IMR-90 (cell line): ENCODE results near the gene RAB18. TPM values are rescaled to one million over a fixed set of nuclear protein-coding genes. Genes with fewer than 3 reads are reported as not detected.

Experiments
- ATAC-seq: fragments of 200-7000 bp; cut with Tn5 transposase; 2 replicates; pipeline ENCODE4 v1.9.1; 2020; ENCODE audit warnings: low read depth, mild to moderate bottlenecking, moderate library complexity
- BruUV-seq: library from RNA; stranded (reverse); fragments of 400-500 nt; replicated peaks from 2 replicates; lab custom pipeline; 2021; lab: Mats Ljungman, UMichigan
- CTCF ChIA-PET: fragments of 300-600 bp; formaldehyde crosslinking; extraction: SDS; loops from one replicate; lab custom pipeline; 2021; ENCODE audit warnings: antibody characterized with exemption; lab: Yijun Ruan, JAX
- POLR2A ChIA-PET: fragments of 300-600 bp; sonication (Branson Sonifier 250); formaldehyde crosslinking; loops from one replicate; lab custom pipeline; 2022; ENCODE audit warnings: antibody characterized with exemption; ENCODE audit not compliant: unreplicated experiment; lab: Charles Lee
- DNase-seq: peaks from one replicate; pipeline ENCODE4 v3.0.0; 2013
- H2AFZ ChIP-seq: replicated peaks from 2 replicates; pipeline ENCODE3; 2013; ENCODE audit warnings: low read length, mild to moderate bottlenecking; ENCODE audit not compliant: poor library complexity
- H2AK5ac ChIP-seq: 2 replicates; pipeline ENCODE4 v1.6.1; 2013; ENCODE audit warnings: low read depth, low read length, inconsistent platforms
- H2AK9ac ChIP-seq: replicated peaks from 2 replicates; pipeline ENCODE3; 2013; ENCODE audit warnings: mild to moderate bottlenecking, low read depth, low read length, moderate library complexity; ENCODE audit not compliant: poor library complexity
- H2BK120ac ChIP-seq: 2 replicates; pipeline ENCODE4 v1.6.1; 2013; ENCODE audit warnings: low read depth, low read length, inconsistent platforms
- H2BK15ac ChIP-seq: 3 replicates; pipeline ENCODE4 v1.6.1; 2013; ENCODE audit warnings: low read depth, low read length, inconsistent platforms
- H2BK20ac ChIP-seq: 2 replicates; pipeline ENCODE4 v1.6.1; 2013; ENCODE audit warnings: low read depth, mild to moderate bottlenecking, inconsistent platforms, low read length, moderate library complexity
- H2BK5ac ChIP-seq: 2 replicates; pipeline ENCODE4 v1.6.1; 2013; ENCODE audit warnings: mild to moderate bottlenecking, low read depth, low read length, inconsistent platforms; ENCODE audit not compliant: poor library complexity, severe bottlenecking
- H3K14ac ChIP-seq: replicated peaks from 2 replicates; pipeline ENCODE4 v1.6.1; 2013; ENCODE audit warnings: low read depth, low read length, inconsistent platforms
- H3K18ac ChIP-seq: 2 replicates; pipeline ENCODE4 v1.6.1; 2013; ENCODE audit warnings: low read depth, low read length, control low read depth
- H3K23ac ChIP-seq: 2 replicates; pipeline ENCODE4 v1.6.1; 2013; ENCODE audit warnings: low read depth, low read length, inconsistent platforms
- H3K27ac ChIP-seq: 2 replicates; pipeline ENCODE4 v1.5.1; 2013; ENCODE audit warnings: mild to moderate bottlenecking, control low read depth, low read length; ENCODE audit not compliant: insufficient read depth
- H3K27me3 ChIP-seq: 2 replicates; pipeline ENCODE4 v1.6.1; 2013; ENCODE audit warnings: low read length; ENCODE audit not compliant: control insufficient read depth, insufficient read depth
- H3K36me3 ChIP-seq: 2 replicates; pipeline ENCODE4 v1.6.1; 2013; ENCODE audit warnings: low read length, mixed read lengths; ENCODE audit not compliant: control insufficient read depth, insufficient read depth
- H3K4ac ChIP-seq: 2 replicates; pipeline ENCODE4 v1.6.1; 2013; ENCODE audit warnings: low read depth, low read length, inconsistent platforms
- H3K4me1 ChIP-seq: 2 replicates; pipeline ENCODE4 v1.6.1; 2013; ENCODE audit warnings: low read length, mixed read lengths; ENCODE audit not compliant: control insufficient read depth, insufficient read depth
- H3K4me2 ChIP-seq: 2 replicates; pipeline ENCODE4 v1.6.1; 2013; ENCODE audit warnings: low read depth, mild to moderate bottlenecking, control low read depth, low read length, moderate library complexity
- H3K4me3 ChIP-seq: 2 replicates; pipeline ENCODE4 v1.5.1; 2013; ENCODE audit warnings: low read depth, mild to moderate bottlenecking, control low read depth, low read length, moderate library complexity; ENCODE audit not compliant: insufficient read depth
- H3K56ac ChIP-seq: 2 replicates; pipeline ENCODE4 v1.6.1; 2013; ENCODE audit warnings: low read length, inconsistent platforms; ENCODE audit not compliant: insufficient read depth; ENCODE audit errors: extremely low read depth
- H3K79me1 ChIP-seq, 2 experiments: 2 replicates each; pipeline ENCODE4 v1.6.1; 2013; ENCODE audit warnings: low read length in 2 of 2, inconsistent platforms in 1 of 2, low read depth in 1 of 2
- H3K9ac ChIP-seq: 2 replicates; pipeline ENCODE4 v1.6.1; 2013; ENCODE audit warnings: low read depth, low read length, control low read depth
- H3K9me1 ChIP-seq: 2 replicates; pipeline ENCODE4 v1.6.1; 2013; ENCODE audit warnings: low read length, inconsistent platforms; ENCODE audit not compliant: insufficient read depth
- H3K9me3 ChIP-seq: 2 replicates; pipeline ENCODE4 v1.6.1; 2013; ENCODE audit warnings: low read length; ENCODE audit not compliant: control insufficient read depth, insufficient read depth
- H4K20me1 ChIP-seq: 2 replicates; pipeline ENCODE4 v1.6.1; 2013; ENCODE audit warnings: low read length, inconsistent platforms; ENCODE audit not compliant: insufficient read depth
- H4K5ac ChIP-seq: 2 replicates; pipeline ENCODE4 v1.6.1; 2013; ENCODE audit warnings: mild to moderate bottlenecking, low read depth, low read length, control low read depth
- H4K8ac ChIP-seq, 2 experiments: 2 replicates each; pipeline ENCODE4 v1.6.1; 2013; ENCODE audit warnings: low read depth in 2 of 2, low read length in 2 of 2, control low read depth in 1 of 2, inconsistent platforms in 1 of 2
- H4K91ac ChIP-seq: 2 replicates; pipeline ENCODE4 v1.6.1; 2013; ENCODE audit warnings: low read depth, low read length, inconsistent platforms; ENCODE audit not compliant: insufficient read depth
- BHLHE40 ChIP-seq: fragments of 150-350 bp; IDR thresholded peaks from 2 replicates; pipeline ENCODE4 v1.6.1; 2016; ENCODE audit warnings: mild to moderate bottlenecking, low read depth, low read length
- CEBPB ChIP-seq: IDR thresholded peaks from 2 replicates; pipeline ENCODE4 v1.6.1; 2012; ENCODE audit warnings: low read depth, low read length, improper control_type of control experiment
- CHD1 ChIP-seq: IDR thresholded peaks from 2 replicates; pipeline ENCODE4 v1.6.1; 2012; ENCODE audit warnings: low read depth, low read length, improper control_type of control experiment
- CTCF ChIP-seq: conservative IDR thresholded peaks from 2 replicates; pipeline ENCODE4 v1.5.1; 2012; ENCODE audit warnings: mild to moderate bottlenecking, low read depth, low read length, improper control_type of control experiment
- FOS ChIP-seq: fragments of 150-350 bp; IDR thresholded peaks from 2 replicates; pipeline ENCODE4 v1.6.1; 2016; ENCODE audit warnings: low read depth, low read length
- MAFK ChIP-seq: IDR thresholded peaks from 2 replicates; pipeline ENCODE4 v1.6.1; 2012; ENCODE audit warnings: low read depth, low read length, improper control_type of control experiment
- MAZ ChIP-seq: IDR thresholded peaks from 2 replicates; pipeline ENCODE4 v1.6.1; 2012; ENCODE audit warnings: low read depth, mild to moderate bottlenecking, low read length, improper control_type of control experiment, moderate library complexity, borderline replicate concordance
- MXI1 ChIP-seq: IDR thresholded peaks from 2 replicates; pipeline ENCODE4 v1.6.1; 2012; ENCODE audit warnings: low read depth, mild to moderate bottlenecking, low read length, moderate library complexity, borderline replicate concordance
- NFE2L2 ChIP-seq: fragments of 150-350 bp; IDR thresholded peaks from 2 replicates; pipeline ENCODE4 v1.6.1; 2016; ENCODE audit warnings: low read depth, mild to moderate bottlenecking, low read length
- POLR2A ChIP-seq: IDR thresholded peaks from 2 replicates; pipeline ENCODE4 v1.6.1; 2012; ENCODE audit warnings: mild to moderate bottlenecking, low read depth, low read length
- RAD21 ChIP-seq: IDR thresholded peaks from 2 replicates; pipeline ENCODE4 v1.6.1; 2012; ENCODE audit warnings: low read length, improper control_type of control experiment
- RCOR1 ChIP-seq: IDR thresholded peaks from 2 replicates; pipeline ENCODE4 v1.6.1; 2012; ENCODE audit warnings: mild to moderate bottlenecking, low read length, improper control_type of control experiment; ENCODE audit not compliant: insufficient replicate concordance
- RFX5 ChIP-seq: IDR thresholded peaks from 2 replicates; pipeline ENCODE4 v1.8.0; 2012; ENCODE audit warnings: low read depth, mild to moderate bottlenecking, low read length, moderate library complexity
- SMC3 ChIP-seq: fragments of 150-350 bp; IDR thresholded peaks from 2 replicates; pipeline ENCODE4 v1.6.1; 2016; ENCODE audit warnings: low read depth, mild to moderate bottlenecking, antibody characterized with exemption, low read length, moderate library complexity
- WGBS, 2 experiments: methylation state at CpG; one replicate each; pipeline versions ENCODE4 v1.1.5 to v1.1.7; 2013; ENCODE audit warnings: missing lambda C conversion rate in 2 of 2; ENCODE audit not compliant: insufficient read length in 1 of 2; ENCODE audit errors: extremely low coverage in 2 of 2; 5-methylcytosine and 5-hydroxymethylcytosine counted together
- dilution Hi-C: fragments of 300-500 bp; cut with HindIII; formaldehyde crosslinking; loops from one replicate; pipeline ENCODE4 v1.14.3; 2018; ENCODE audit warnings: low sequenced_read_pairs; ENCODE audit not compliant: unreplicated experiment
- in situ Hi-C: fragments of 300-500 bp; cut with MboI; formaldehyde crosslinking; loops from 3 replicates; pipeline ENCODE4 v1.14.3; 2019; ENCODE audit warnings: low sequenced_read_pairs, inconsistent platforms, mixed read lengths
- intact Hi-C: fragments of 100-400 bp; cut with micrococcal nuclease; formaldehyde crosslinking; loops from 2 replicates; pipeline ENCODE4 v1.10.0; 2022
- polyA plus RNA-seq, 3 experiments: library from polyadenylated mRNA; depleted of rRNA; stranded (reverse); fragments of >200 nt; gene quantifications; 2 replicates each; pipeline ENCODE4 v1.2.3, GENCODE V29; 2012; ENCODE audit warnings: low replicate concordance in 1 of 3
- total RNA-seq: library from RNA; depleted of rRNA; stranded (reverse); fragments of >200 nt; gene quantifications from 2 replicates; pipeline ENCODE4 v1.2.3, GENCODE V29; 2012
- TF ChIP-seq, protein P1 (sequence below): fragments of 150-350 bp; IDR thresholded peaks from 2 replicates; pipeline ENCODE4 v1.6.1; 2016; ENCODE audit warnings: low read depth, mild to moderate bottlenecking, low read length, moderate library complexity, borderline replicate concordance
- TF ChIP-seq, protein P2 (sequence below): fragments of 150-350 bp; IDR thresholded peaks from 2 replicates; pipeline ENCODE4 v1.6.1; 2017; ENCODE audit warnings: mild to moderate bottlenecking, antibody characterized with exemption, low read length, low read depth

The RAB18 gene
- total and polyA plus RNA-seq, 2 of the 4 experiments (the other 2 are of a cell fraction), result 17.6 to 38.8 TPM

GRCh38 chr10:27526242-27526641 lies 22.1 kb downstream of the RAB18 start:
- Histone ChIP-seq H3K9ac (no peak overlapping the region), H3K4me3 (no peak overlapping the region), H3K4ac (no peak overlapping the region), H3K4me1 (peaks cover 3% of the 10 kb centered on the region; the same call in 1 of the 2 replicates), H3K9me1 (no peaks in the 10 kb centered on the region; the same call in 1 of the 2 replicates), H3K27ac (peak overlapping the region; percentile 52; the same call in 1 of the 2 replicates), H3K56ac (no peak overlapping the region), H3K9me3 (no peaks in the 10 kb centered on the region), H2BK20ac (no peak overlapping the region), H3K36me3 (no peaks in the 10 kb centered on the region; the same call in 1 of the 2 replicates), H3K18ac (no peak overlapping the region), H2BK5ac (no peak overlapping the region), H4K20me1 (peaks cover 37% of the 10 kb centered on the region), H3K4me2 (no peak overlapping the region), H3K27me3 (no peaks in the 10 kb centered on the region), H3K23ac (no peak overlapping the region), H3K14ac (no peak overlapping the region), H4K8ac (no peak overlapping the region), H2AFZ (no peak overlapping the region), H4K5ac (no peak overlapping the region), H2BK15ac (no peak overlapping the region), H2AK5ac (no peak overlapping the region), H4K91ac (no peak overlapping the region), H2BK120ac (no peak overlapping the region), H2AK9ac (no peak overlapping the region), H3K79me1 (peaks cover 11 to 50% of the 10 kb centered on the region in 2 experiments)
- in situ Hi-C loops (no loop called here), intact Hi-C loops (no loop called here), dilution Hi-C loops (no loop called here)
- ATAC-seq, result peak; percentile 35; the same call in 1 of the 2 replicates
- ChIA-PET POLR2A (no interaction called here), CTCF (no interaction called here)
- no TSS peak for BruUV-seq
- WGBS, 2 experiments, result no CpG with 5 or more reads among the region's 3 CpGs
- TF ChIP-seq RCOR1 (no peak), MXI1 (no peak), CHD1 (no peak), CTCF (no peak), SMC3 (no peak), FOS (no peak), RAD21 (no peak), MAZ (no peak), CEBPB (no peak), RFX5 (no peak), MAFK (no peak), POLR2A (no peak), BHLHE40 (no peak), NFE2L2 (no peak)
- TF ChIP-seq, protein P1, sequence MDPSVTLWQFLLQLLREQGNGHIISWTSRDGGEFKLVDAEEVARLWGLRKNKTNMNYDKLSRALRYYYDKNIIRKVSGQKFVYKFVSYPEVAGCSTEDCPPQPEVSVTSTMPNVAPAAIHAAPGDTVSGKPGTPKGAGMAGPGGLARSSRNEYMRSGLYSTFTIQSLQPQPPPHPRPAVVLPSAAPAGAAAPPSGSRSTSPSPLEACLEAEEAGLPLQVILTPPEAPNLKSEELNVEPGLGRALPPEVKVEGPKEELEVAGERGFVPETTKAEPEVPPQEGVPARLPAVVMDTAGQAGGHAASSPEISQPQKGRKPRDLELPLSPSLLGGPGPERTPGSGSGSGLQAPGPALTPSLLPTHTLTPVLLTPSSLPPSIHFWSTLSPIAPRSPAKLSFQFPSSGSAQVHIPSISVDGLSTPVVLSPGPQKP, result no peak
- TF ChIP-seq, protein P2, sequence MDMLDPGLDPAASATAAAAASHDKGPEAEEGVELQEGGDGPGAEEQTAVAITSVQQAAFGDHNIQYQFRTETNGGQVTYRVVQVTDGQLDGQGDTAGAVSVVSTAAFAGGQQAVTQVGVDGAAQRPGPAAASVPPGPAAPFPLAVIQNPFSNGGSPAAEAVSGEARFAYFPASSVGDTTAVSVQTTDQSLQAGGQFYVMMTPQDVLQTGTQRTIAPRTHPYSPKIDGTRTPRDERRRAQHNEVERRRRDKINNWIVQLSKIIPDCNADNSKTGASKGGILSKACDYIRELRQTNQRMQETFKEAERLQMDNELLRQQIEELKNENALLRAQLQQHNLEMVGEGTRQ, result no peak
- no peak for DNase-seq
